CD4-positive, alpha-beta T cell treated with Interferon gamma for 1 hour (primary cell): ENCODE measurements around the gene ANKRD44.
"Not testable (repeated sequence)": the region's sequence is repeated elsewhere in the genome, so short reads cannot be mapped to it uniquely, and the experiment has no call there.

ENCODE experiments used
- DNase-seq: peaks from one replicate; pipeline ENCODE4 v3.0.0-alpha.2; 2020

The ANKRD44 gene

GRCh38 chr2:197315371-197315770 is 4.8 kb upstream of the ANKRD44 start:
- DNase-seq = no peak

GRCh38 chr2:197312186-197312585 is 1.6 kb upstream of the ANKRD44 start:
- no peak for DNase-seq

- no peak for DNase-seq
Observed at GRCh38 chr2:197311421-197312033, 947 bp upstream of the ANKRD44 start.

- no peak for DNase-seq
Observed at GRCh38 chr2:197310987-197311420, 424 bp upstream of the ANKRD44 start.

GRCh38 chr2:197309691-197310231 is 819 bp downstream of the ANKRD44 start:
- peak; percentile 44 for DNase-seq

GRCh38 chr2:197308996-197309690 is 1.4 kb downstream of the ANKRD44 start:
- DNase-seq = no peak

- DNase-seq = no peak
Observed at GRCh38 chr2:197308585-197308984, 2.0 kb downstream of the ANKRD44 start.

- DNase-seq = no peak
Observed at GRCh38 chr2:197307933-197308521, 2.6 kb downstream of the ANKRD44 start.

GRCh38 chr2:197307236-197307932 is 3.2 kb downstream of the ANKRD44 start:
- no peak for DNase-seq

GRCh38 chr2:197306696-197307040 is 3.9 kb downstream of the ANKRD44 start:
- no peak for DNase-seq

- no peak for DNase-seq
Observed at GRCh38 chr2:197306024-197306695, 4.4 kb downstream of the ANKRD44 start.

GRCh38 chr2:197304556-197305011 is 6.0 kb downstream of the ANKRD44 start:
- DNase-seq = no peak

- no peak for DNase-seq
Observed at GRCh38 chr2:197300139-197300538, 10.4 kb downstream of the ANKRD44 start.

- no peak for DNase-seq
Observed at GRCh38 chr2:197298609-197299008, 12.0 kb downstream of the ANKRD44 start.

- no peak for DNase-seq
Observed at GRCh38 chr2:197297772-197298318, 12.7 kb downstream of the ANKRD44 start.

GRCh38 chr2:197297266-197297665 is 13.3 kb downstream of the ANKRD44 start:
- DNase-seq = no peak

GRCh38 chr2:197296835-197297234 is 13.7 kb downstream of the ANKRD44 start:
- no peak for DNase-seq

GRCh38 chr2:197294260-197294659 is 16.3 kb downstream of the ANKRD44 start:
- DNase-seq = no peak

- DNase-seq = no peak
Observed at GRCh38 chr2:197293252-197294007, 17.1 kb downstream of the ANKRD44 start.

- DNase-seq = no peak
Observed at GRCh38 chr2:197292619-197293018, 18.0 kb downstream of the ANKRD44 start.

- DNase-seq = not testable (repeated sequence)
Observed at GRCh38 chr2:197287596-197287932, 23.0 kb downstream of the ANKRD44 start.
